ENCODE measurements around the gene JARID2. TPM values are rescaled to one million over a fixed set of nuclear protein-coding genes. Genes with fewer than 3 reads are reported as not detected.

JARID2 gene
- total and polyA plus RNA-seq, 9 of the 15 experiments (the other 6 are each of a cell fraction or from before 2014, with no cell fraction given), result 5.0 to 29.0 (median 15.6) TPM

DNA sequence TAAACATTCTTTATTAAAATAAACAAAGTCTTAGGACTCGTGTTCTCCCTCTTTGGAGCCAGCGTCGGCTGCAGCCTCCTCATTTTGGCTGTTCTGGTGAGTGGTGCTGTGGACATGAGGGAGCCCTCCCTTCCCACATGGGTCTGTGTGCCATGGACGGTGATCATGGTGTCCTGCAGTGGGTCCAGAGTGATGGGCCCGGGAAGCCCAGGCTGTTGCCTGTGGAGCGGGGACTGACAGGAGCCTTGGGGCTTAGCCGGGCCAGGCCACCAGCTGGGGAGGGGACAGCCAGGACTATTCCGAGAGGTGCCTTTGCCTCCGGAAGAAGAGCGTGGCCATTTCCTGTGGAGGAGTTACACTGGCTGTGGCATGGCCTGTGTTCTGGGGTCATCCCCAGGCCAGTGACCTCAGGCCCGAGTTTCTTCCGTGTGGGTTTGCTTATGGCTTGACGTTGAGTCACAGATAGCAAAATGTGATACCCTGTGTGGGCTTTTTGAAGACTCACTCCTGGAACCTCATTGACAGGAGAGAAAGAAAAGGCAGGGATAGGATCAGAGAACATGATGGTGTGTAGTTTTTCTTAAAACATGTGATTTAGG, 263.6 kb downstream of the JARID2 start (continued):
- TF ChIP-seq KLF6 (CRISPR knock-in tag; IDR thresholded peaks at IDR 0.05; ENCODE audit: borderline replicate concordance), result no peak
- no peak for TF ChIP-seq RFX5 (IDR thresholded peaks at IDR 0.05; ENCODE audit: low read depth, low read length)
- TF ChIP-seq, protein P1, sequence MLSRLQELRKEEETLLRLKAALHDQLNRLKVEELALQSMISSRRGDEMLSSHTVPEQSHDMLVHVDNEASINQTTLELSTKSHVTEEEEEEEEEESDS (CRISPR knock-in tag; IDR thresholded peaks at IDR 0.05), result no peak
- TF ChIP-seq MYNN (IDR thresholded peaks at IDR 0.05), result 0 out of 2 replicates have a peak, but pooled peaks have one; percentile 61
- no peak for TF ChIP-seq MYNN (CRISPR knock-in tag; IDR thresholded peaks at IDR 0.05)
- peak; percentile 67; the same call in 1 of the 2 replicates for TF ChIP-seq ESRRA (IDR thresholded peaks at IDR 0.05; ENCODE audit: borderline replicate concordance, low read depth)
- TF ChIP-seq CBX2 (IDR thresholded peaks at IDR 0.05; ENCODE audit: insufficient read depth, low read length, poor library complexity, severe bottlenecking), result no peak
- TF ChIP-seq NR1H2 (CRISPR knock-in tag; IDR thresholded peaks at IDR 0.05), result peak; percentile 98; the same call in 1 of the 2 replicates
- TF ChIP-seq ZNF583 (CRISPR knock-in tag; IDR thresholded peaks at IDR 0.05), result no peak
- peak; percentile 90 for TF ChIP-seq EGR1 (conservative IDR thresholded peaks at IDR 0.05)
- peak in 1 of 2 experiments; percentile 36; a peak in 1 of 4 replicates for TF ChIP-seq RAD21 (CRISPR knock-in tag; conservative IDR thresholded peaks at IDR 0.05 in 1 of 2, IDR thresholded peaks at IDR 0.05 in 1 of 2)
- TF ChIP-seq OTX1 (CRISPR knock-in tag; IDR thresholded peaks at IDR 0.05), result no peak
- TF ChIP-seq HNRNPLL (IDR thresholded peaks at IDR 0.05; ENCODE audit: low read depth, low read length, poor library complexity, severe bottlenecking), result no peak
- TF ChIP-seq ZNF354B (CRISPR knock-in tag; IDR thresholded peaks at IDR 0.05), result no peak
- TF ChIP-seq KDM4B (IDR thresholded peaks at IDR 0.05; ENCODE audit: borderline replicate concordance in 2 of 2, low read depth in 1 of 2), result peak in 1 of 2 experiments; percentile 65; a peak in 1 of 4 replicates
- no peak for TF ChIP-seq CHD1 (IDR thresholded peaks at IDR 0.05; ENCODE audit: low read length)
- TF ChIP-seq CHCHD3 (CRISPR knock-in tag; IDR thresholded peaks at IDR 0.05), result no peak
- no peak for TF ChIP-seq KLF10 (CRISPR knock-in tag; IDR thresholded peaks at IDR 0.05)
- TF ChIP-seq HMG20B (CRISPR knock-in tag; IDR thresholded peaks at IDR 0.05), result no peak
- TF ChIP-seq, protein P2, sequence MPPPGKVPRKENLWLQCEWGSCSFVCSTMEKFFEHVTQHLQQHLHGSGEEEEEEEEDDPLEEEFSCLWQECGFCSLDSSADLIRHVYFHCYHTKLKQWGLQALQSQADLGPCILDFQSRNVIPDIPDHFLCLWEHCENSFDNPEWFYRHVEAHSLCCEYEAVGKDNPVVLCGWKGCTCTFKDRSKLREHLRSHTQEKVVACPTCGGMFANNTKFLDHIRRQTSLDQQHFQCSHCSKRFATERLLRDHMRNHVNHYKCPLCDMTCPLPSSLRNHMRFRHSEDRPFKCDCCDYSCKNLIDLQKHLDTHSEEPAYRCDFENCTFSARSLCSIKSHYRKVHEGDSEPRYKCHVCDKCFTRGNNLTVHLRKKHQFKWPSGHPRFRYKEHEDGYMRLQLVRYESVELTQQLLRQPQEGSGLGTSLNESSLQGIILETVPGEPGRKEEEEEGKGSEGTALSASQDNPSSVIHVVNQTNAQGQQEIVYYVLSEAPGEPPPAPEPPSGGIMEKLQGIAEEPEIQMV (tag; conservative IDR thresholded peaks at IDR 0.05; ENCODE audit: low read depth), result no peak
- TF ChIP-seq RAD51 (IDR thresholded peaks at IDR 0.05; ENCODE audit: borderline replicate concordance, low read depth), result no peak
- TF ChIP-seq, protein P3, sequence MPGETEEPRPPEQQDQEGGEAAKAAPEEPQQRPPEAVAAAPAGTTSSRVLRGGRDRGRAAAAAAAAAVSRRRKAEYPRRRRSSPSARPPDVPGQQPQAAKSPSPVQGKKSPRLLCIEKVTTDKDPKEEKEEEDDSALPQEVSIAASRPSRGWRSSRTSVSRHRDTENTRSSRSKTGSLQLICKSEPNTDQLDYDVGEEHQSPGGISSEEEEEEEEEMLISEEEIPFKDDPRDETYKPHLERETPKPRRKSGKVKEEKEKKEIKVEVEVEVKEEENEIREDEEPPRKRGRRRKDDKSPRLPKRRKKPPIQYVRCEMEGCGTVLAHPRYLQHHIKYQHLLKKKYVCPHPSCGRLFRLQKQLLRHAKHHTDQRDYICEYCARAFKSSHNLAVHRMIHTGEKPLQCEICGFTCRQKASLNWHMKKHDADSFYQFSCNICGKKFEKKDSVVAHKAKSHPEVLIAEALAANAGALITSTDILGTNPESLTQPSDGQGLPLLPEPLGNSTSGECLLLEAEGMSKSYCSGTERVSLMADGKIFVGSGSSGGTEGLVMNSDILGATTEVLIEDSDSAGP (CRISPR knock-in tag; IDR thresholded peaks at IDR 0.05), result no peak
- TF ChIP-seq CBX5 (IDR thresholded peaks at IDR 0.05; ENCODE audit: borderline replicate concordance, low read depth), result no peak
- TF ChIP-seq, protein P4, sequence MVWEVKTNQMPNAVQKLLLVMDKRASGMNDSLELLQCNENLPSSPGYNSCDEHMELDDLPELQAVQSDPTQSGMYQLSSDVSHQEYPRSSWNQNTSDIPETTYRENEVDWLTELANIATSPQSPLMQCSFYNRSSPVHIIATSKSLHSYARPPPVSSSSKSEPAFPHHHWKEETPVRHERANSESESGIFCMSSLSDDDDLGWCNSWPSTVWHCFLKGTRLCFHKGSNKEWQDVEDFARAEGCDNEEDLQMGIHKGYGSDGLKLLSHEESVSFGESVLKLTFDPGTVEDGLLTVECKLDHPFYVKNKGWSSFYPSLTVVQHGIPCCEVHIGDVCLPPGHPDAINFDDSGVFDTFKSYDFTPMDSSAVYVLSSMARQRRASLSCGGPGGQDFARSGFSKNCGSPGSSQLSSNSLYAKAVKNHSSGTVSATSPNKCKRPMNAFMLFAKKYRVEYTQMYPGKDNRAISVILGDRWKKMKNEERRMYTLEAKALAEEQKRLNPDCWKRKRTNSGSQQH (CRISPR knock-in tag; IDR thresholded peaks at IDR 0.05), result peak; percentile 66; the same call in 1 of the 2 replicates
- no peak for TF ChIP-seq SLC30A9 (CRISPR knock-in tag; IDR thresholded peaks at IDR 0.05)
- peak; percentile 75 for TF ChIP-seq ZKSCAN8 (CRISPR knock-in tag; IDR thresholded peaks at IDR 0.05)

All from K562 (cell line).